OCI-LY3 (cell line): ENCODE measurements around the gene SF3B6.

Experiments used
- H2AFZ ChIP-seq: fragments of 200-600, 300-600 bp; shearing (Covaris generic); 2 replicates; pipeline ENCODE4 v1.6.0; 2014; ENCODE audit warnings: antibody characterized with exemption, low read depth, low read length
- H3K27ac ChIP-seq: fragments of 200-600, 300-600 bp; sonication (generic); 2 replicates; pipeline ENCODE4 v1.5.1; 2014; ENCODE audit warnings: mild to moderate bottlenecking, low read length, moderate library complexity, mixed read lengths
- H3K27me3 ChIP-seq: fragments of 200-600, 300-600 bp; sonication (generic); 2 replicates; pipeline ENCODE4 v1.6.1; 2014; ENCODE audit warnings: low read depth, low read length, mixed read lengths
- H3K36me3 ChIP-seq: fragments of 200-600, 300-600 bp; sonication (generic); replicated peaks from 2 replicates; pipeline ENCODE3; 2014; ENCODE audit warnings: low read depth, low read length, mixed read lengths
- H3K4me1 ChIP-seq: fragments of 300-600, 200-600 bp; sonication (generic); 2 replicates; pipeline ENCODE4 v1.6.1; 2014; ENCODE audit warnings: low read length, mixed read lengths
- H3K4me2 ChIP-seq: fragments of 200-600, 300-600 bp; sonication (generic); 2 replicates; pipeline ENCODE4 v1.6.1; 2014; ENCODE audit warnings: low read length, mixed read lengths
- H3K4me3 ChIP-seq: fragments of 300-600, 200-600 bp; sonication (generic); 2 replicates; pipeline ENCODE4 v1.5.1; 2014; ENCODE audit warnings: antibody characterized with exemption, mild to moderate bottlenecking, low read length, moderate library complexity
- H3K79me2 ChIP-seq: fragments of 300-600, 200-600 bp; shearing (Covaris generic); 2 replicates; pipeline ENCODE4 v1.6.1; 2014; ENCODE audit warnings: mild to moderate bottlenecking, low read length, mixed read lengths
- H3K9ac ChIP-seq: fragments of 300-600, 200-600 bp; shearing (Covaris generic); 2 replicates; pipeline ENCODE4 v1.6.0; 2014; ENCODE audit warnings: mild to moderate bottlenecking, low read length, moderate library complexity
- H3K9me3 ChIP-seq: fragments of 200-600, 300-600 bp; shearing (Covaris generic); 2 replicates; pipeline ENCODE4 v1.6.1; 2014; ENCODE audit warnings: low read length, mixed read lengths; ENCODE audit not compliant: insufficient read depth
- H4K20me1 ChIP-seq: fragments of 200-600, 300-600 bp; sonication (generic); 2 replicates; pipeline ENCODE4 v1.6.1; 2016; ENCODE audit warnings: low read length, mixed read lengths; ENCODE audit not compliant: insufficient read depth
- EZH2phosphoT487 ChIP-seq: fragments of 200-600 bp; shearing (Covaris generic); IDR thresholded peaks from 2 replicates; pipeline ENCODE4 v1.6.1; 2018; ENCODE audit warnings: antibody characterized with exemption, mixed run types, low read depth
- TF ChIP-seq, protein P1 (sequence below): fragments of 200-600, 300-600 bp; sonication (generic); IDR thresholded peaks from 2 replicates; pipeline ENCODE4 v1.5.1; 2014; ENCODE audit warnings: antibody characterized with exemption, low read length, low read depth

Gene SF3B6, protein sequence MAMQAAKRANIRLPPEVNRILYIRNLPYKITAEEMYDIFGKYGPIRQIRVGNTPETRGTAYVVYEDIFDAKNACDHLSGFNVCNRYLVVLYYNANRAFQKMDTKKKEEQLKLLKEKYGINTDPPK

DNA sequence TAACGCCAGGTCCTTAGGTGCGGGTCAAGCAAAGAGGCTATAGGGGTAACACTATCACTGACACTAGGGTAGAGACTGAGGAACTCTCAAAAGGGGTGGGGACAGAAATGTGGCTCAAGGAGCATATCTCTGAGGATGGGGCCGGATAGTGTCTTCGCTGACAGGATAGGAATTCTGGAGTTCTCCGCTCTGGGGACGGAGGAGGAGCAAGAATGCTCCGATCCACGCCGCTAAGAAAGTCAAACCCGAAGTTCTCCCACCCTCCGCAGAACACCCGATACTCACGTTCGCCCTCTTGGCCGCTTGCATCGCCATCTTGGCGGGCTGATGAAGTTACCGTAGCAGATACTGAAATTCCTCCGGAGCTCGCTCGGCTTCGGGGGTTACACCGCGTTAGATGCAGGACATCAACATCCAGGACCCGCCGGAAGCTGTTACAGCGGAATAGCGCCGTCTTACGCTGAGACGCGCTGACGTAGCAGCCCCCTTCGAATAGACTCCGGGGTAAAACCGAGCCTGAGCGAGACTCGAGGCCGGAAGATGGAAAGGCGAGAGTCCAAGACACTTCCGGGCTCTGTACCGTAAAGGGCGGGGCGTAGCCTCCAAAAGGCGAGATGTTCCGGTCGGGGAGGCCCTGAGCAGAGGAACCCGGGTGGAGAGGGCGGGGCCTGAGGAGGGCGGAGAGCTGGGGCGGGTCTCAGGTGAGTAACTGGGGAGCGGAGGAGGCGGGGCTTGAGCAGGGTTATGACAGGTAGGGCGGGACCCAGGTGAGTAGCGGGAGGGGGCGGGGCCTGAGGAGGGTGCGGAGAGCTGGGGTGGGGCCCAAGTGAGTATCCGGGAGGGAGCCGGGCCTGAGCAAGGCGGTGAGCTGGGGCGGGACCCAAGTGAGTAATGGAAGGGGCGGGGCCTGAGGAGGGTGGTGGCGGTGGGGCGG, at the start of gene SF3B6:
Gene SF3B6 (minus strand): TSS at position 412 of the 934 bp plus-strand sequence. CDS start 97 bp downstream, at position 315.
- Histone ChIP-seq H3K9ac (peak within 1 kb of the TSS; percentile 73), H3K4me3 (peak within 1 kb of the TSS; percentile 83), H4K20me1 (no peaks in the 10 kb centered on the region), H3K27me3 (no peaks in the 10 kb centered on the region), H2AFZ (peak within 1 kb of the TSS; percentile 69), H3K4me1 (peaks cover 11% of the 10 kb centered on the region), H3K9me3 (no peaks in the 10 kb centered on the region), H3K79me2 (peaks cover 19% of the 10 kb centered on the region), H3K36me3 (peaks cover 11% of the 10 kb centered on the region), H3K27ac (peak within 1 kb of the TSS; percentile 45), H3K4me2 (peak within 1 kb of the TSS; percentile 82)
- TF ChIP-seq EZH2phosphoT487 = no peak
- TF ChIP-seq, protein P1, sequence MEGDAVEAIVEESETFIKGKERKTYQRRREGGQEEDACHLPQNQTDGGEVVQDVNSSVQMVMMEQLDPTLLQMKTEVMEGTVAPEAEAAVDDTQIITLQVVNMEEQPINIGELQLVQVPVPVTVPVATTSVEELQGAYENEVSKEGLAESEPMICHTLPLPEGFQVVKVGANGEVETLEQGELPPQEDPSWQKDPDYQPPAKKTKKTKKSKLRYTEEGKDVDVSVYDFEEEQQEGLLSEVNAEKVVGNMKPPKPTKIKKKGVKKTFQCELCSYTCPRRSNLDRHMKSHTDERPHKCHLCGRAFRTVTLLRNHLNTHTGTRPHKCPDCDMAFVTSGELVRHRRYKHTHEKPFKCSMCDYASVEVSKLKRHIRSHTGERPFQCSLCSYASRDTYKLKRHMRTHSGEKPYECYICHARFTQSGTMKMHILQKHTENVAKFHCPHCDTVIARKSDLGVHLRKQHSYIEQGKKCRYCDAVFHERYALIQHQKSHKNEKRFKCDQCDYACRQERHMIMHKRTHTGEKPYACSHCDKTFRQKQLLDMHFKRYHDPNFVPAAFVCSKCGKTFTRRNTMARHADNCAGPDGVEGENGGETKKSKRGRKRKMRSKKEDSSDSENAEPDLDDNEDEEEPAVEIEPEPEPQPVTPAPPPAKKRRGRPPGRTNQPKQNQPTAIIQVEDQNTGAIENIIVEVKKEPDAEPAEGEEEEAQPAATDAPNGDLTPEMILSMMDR = no peak

DNA sequence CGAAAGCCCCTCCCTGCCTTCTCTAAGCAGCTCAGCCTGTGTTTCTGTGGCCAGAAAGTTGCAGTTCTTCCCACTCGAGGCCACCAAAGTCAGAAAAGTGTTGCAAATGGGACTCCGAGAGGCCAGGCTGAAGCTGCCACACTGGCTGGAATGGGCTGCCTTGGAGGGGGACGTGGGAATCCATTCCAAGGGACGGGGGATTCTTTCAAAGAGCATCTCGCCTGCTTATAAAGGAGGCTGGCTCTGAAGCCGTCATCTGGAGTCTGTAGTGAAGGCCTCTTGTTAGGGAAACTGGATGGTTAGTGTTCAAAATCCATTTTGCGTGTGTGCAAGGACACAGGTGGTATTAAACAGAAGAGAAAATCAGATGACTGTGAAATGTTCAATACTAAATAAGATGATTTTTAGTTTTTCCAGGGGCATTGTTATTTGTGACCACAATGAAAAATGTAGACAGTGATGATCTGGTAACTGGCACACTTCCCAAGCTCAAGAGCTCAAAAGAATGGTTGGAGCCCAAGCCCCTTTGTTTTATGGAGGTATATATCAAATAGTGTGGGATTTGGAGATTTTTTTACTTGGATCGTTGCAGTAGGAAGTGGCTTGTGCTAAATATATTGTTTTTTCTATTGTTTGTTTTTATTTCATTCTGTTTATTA, 47.9 kb upstream of the SF3B6 start:
- Histone ChIP-seq H3K4me2 (peak overlapping the region; percentile 99), H3K4me3 (peak overlapping the region; percentile 97), H3K79me2 (peaks cover 12% of the 10 kb centered on the region; the same call in 1 of the 2 replicates), H3K27me3 (no peaks in the 10 kb centered on the region), H3K9ac (peak overlapping the region; percentile 93), H3K27ac (peak overlapping the region; percentile 61), H3K36me3 (no peaks in the 10 kb centered on the region), H2AFZ (peak overlapping the region; percentile 93), H3K4me1 (peaks cover 12% of the 10 kb centered on the region), H3K9me3 (no peaks in the 10 kb centered on the region), H4K20me1 (no peaks in the 10 kb centered on the region)
- TF ChIP-seq EZH2phosphoT487 = no peak
- TF ChIP-seq, protein P1 = no peak

DNA sequence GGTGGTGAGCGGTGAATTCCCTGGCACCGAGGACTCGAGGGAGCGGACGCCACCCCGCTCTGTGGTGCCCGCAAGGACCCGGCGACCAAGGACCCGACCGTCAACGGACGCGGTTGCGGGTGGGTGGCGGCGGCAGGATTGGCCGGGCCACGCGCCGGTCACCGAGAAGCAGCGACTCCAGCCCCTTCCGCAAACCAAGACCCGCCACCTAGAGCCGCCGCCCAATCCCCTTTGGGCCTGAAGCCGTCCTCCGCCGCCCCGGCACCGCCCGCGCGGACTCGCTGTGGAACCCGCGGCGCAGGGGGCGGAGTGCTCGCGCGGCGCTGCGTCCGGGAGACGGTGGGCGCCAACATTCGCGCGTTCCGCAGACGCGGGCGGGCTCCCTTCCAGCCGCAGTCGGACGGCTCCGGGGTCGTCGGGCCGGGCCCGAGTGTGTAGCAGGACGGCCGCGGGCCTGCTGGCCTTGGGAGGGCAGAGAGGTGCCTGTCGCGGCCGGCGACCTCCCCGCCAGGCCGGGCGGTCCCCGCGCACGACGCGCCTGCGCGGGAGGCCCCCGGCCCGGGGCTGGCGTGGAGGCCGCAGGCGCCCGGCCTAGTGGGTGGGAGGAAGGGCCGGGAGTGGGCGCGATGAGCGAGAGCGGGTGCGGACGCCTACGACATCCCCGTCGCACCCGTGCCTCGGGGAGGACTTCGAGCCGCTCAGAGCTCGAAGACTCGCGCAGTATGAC, 47.2 kb upstream of the SF3B6 start, which contains the start of the genes FAM228B and PFN4:
Gene FAM228B (plus strand): TSS at position 275 of the 727 bp plus-strand sequence. CDS start 893 bp downstream, outside the sequence.
Gene PFN4 (minus strand): TSS at position 140 of the 727 bp plus-strand sequence. CDS start 799 bp downstream, outside the sequence.
- Histone ChIP-seq H2AFZ (peak within 1 kb of the TSS; percentile 93), H3K9me3 (no peaks in the 10 kb centered on the region), H3K9ac (peak within 1 kb of the TSS; percentile 93), H3K4me2 (peak within 1 kb of the TSS; percentile 99), H3K4me1 (peaks cover 12% of the 10 kb centered on the region), H3K27ac (peak within 1 kb of the TSS; percentile 61), H3K4me3 (peak within 1 kb of the TSS; percentile 97), H3K36me3 (no peaks in the 10 kb centered on the region), H4K20me1 (no peaks in the 10 kb centered on the region), H3K79me2 (peaks cover 12% of the 10 kb centered on the region; the same call in 1 of the 2 replicates), H3K27me3 (no peaks in the 10 kb centered on the region)
- TF ChIP-seq, protein P1 = no peak
